GM12878 (cell line): Measurements from ENCODE around the gene AKAP17A.

ENCODE experiments used
- BHLHE40 ChIP-seq, 2 experiments: fragments of 450-650 bp in 1 of 2; IDR thresholded peaks; 2 replicates each; pipeline ENCODE4 v1.6.1; 2011 to 2017; ENCODE audit warnings: low read depth in 2 of 2, borderline replicate concordance in 1 of 2, improper control_type of control experiment in 1 of 2, low read length in 1 of 2, mild to moderate bottlenecking in 1 of 2
- CHD1 ChIP-seq: IDR thresholded peaks from 2 replicates; pipeline ENCODE4 v1.6.1; 2012; ENCODE audit warnings: low read depth, low read length, improper control_type of control experiment
- CHD2 ChIP-seq: IDR thresholded peaks from 2 replicates; pipeline ENCODE4 v1.6.1; 2011; ENCODE audit warnings: low read depth, low read length, improper control_type of control experiment, borderline replicate concordance
- CREM ChIP-seq: IDR thresholded peaks from 2 replicates; pipeline ENCODE4 v1.6.1; 2014; ENCODE audit warnings: antibody characterized with exemption, low read depth
- FOXK2 ChIP-seq: fragments of 450-650 bp; IDR thresholded peaks from 2 replicates; pipeline ENCODE4 v1.6.1; 2017; ENCODE audit warnings: mild to moderate bottlenecking, moderate library complexity
- PAX5 ChIP-seq: IDR thresholded peaks from 2 replicates; pipeline ENCODE4 v1.6.1; 2011; ENCODE audit warnings: low read depth, low read length, borderline replicate concordance
- POLR2AphosphoS5 ChIP-seq: IDR thresholded peaks from 2 replicates; pipeline ENCODE4 v1.6.1; 2011; ENCODE audit warnings: mild to moderate bottlenecking, low read length, inconsistent platforms
- RAD21 ChIP-seq: IDR thresholded peaks from 2 replicates; pipeline ENCODE4 v1.6.1; 2011; ENCODE audit warnings: mild to moderate bottlenecking, low read depth, low read length, moderate library complexity; ENCODE audit not compliant: insufficient read depth
- RFX5 ChIP-seq: IDR thresholded peaks from 2 replicates; pipeline ENCODE4 v1.6.1; 2011; ENCODE audit warnings: low read depth, low read length, improper control_type of control experiment
- SMARCA5 ChIP-seq: fragments of 450-650 bp; IDR thresholded peaks from 2 replicates; pipeline ENCODE4 v1.6.1; 2017; ENCODE audit warnings: mild to moderate bottlenecking
- SUZ12 ChIP-seq: fragments of 200-600 bp; sonication (generic); IDR thresholded peaks from one replicate; pipeline ENCODE4 v1.6.1; 2018; ENCODE audit warnings: antibody characterized with exemption, mild to moderate bottlenecking; ENCODE audit not compliant: unreplicated experiment
- TF ChIP-seq, protein P1 (sequence below), 3 experiments: IDR thresholded peaks in 2 of 3; conservative IDR thresholded peaks in 1 of 3; 2 replicates each; pipeline ENCODE4 v1.5.1; 2011; ENCODE audit warnings: low read depth in 3 of 3, low read length in 3 of 3, mild to moderate bottlenecking in 3 of 3, control low read depth in 2 of 3, moderate library complexity in 2 of 3, inconsistent platforms in 1 of 3, mixed read lengths in 1 of 3; ENCODE audit not compliant: control insufficient read depth in 2 of 3, insufficient read depth in 1 of 3; ENCODE audit errors: extremely low read depth in 1 of 3
- TF ChIP-seq, protein P2 (sequence below): IDR thresholded peaks from 2 replicates; pipeline ENCODE4 v1.6.1; 2012; ENCODE audit warnings: low read depth, low read length, improper control_type of control experiment

DNA sequence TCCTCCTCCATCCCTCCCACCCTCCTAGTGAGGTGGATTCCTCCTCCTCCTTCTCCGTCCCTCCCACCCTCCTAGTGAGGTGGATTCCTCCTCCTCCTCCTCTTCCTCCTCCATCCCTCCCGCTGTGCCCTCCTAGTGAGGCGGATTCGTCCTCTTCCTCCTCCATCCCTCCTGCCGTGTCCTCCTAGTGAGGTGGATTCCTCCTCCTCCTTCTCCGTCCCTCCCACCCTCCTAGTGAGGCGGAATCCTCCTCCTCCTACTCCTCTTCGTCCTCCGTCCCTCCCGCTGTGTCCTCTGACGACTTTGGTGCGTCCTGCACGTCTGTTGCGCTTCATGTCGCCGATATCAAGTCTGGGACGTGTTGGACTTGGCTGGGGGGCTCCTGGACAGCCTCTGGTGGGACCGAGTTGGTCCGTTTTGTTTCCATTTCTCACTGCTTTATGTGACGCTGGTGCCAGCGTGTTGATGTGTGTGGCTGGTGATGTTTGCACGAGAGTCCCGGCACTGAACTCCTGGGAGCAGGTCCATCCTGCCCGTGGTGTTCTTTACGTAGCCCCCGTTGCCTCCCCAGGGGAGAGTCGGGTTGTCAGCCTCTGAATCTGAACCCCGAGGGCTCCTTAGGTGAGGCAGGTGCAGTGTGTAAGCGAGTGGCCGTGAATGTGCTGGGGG lies 5.4 kb downstream of the AKAP17A start:
- TF ChIP-seq RFX5 (no peak), CREM (no peak), PAX5 (no peak), SMARCA5 (no peak), BHLHE40 (IDR thresholded peaks at IDR 0.05; ENCODE audit: borderline replicate concordance in 1 of 2, low read depth in 2 of 2, low read length in 1 of 2) (no peak), CHD2 (no peak), CHD1 (no peak), SUZ12 (no peak), FOXK2 (no peak), POLR2AphosphoS5 (no peak), RAD21 (no peak)
- TF ChIP-seq, protein P1, sequence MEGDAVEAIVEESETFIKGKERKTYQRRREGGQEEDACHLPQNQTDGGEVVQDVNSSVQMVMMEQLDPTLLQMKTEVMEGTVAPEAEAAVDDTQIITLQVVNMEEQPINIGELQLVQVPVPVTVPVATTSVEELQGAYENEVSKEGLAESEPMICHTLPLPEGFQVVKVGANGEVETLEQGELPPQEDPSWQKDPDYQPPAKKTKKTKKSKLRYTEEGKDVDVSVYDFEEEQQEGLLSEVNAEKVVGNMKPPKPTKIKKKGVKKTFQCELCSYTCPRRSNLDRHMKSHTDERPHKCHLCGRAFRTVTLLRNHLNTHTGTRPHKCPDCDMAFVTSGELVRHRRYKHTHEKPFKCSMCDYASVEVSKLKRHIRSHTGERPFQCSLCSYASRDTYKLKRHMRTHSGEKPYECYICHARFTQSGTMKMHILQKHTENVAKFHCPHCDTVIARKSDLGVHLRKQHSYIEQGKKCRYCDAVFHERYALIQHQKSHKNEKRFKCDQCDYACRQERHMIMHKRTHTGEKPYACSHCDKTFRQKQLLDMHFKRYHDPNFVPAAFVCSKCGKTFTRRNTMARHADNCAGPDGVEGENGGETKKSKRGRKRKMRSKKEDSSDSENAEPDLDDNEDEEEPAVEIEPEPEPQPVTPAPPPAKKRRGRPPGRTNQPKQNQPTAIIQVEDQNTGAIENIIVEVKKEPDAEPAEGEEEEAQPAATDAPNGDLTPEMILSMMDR (IDR thresholded peaks at IDR 0.05 in 2 of 3, conservative IDR thresholded peaks at IDR 0.05 in 1 of 3; ENCODE audit: control insufficient read depth in 2 of 3, extremely low read depth in 1 of 3, insufficient read depth in 1 of 3, low read depth in 3 of 3, low read length in 3 of 3), result no peak
- TF ChIP-seq, protein P2, sequence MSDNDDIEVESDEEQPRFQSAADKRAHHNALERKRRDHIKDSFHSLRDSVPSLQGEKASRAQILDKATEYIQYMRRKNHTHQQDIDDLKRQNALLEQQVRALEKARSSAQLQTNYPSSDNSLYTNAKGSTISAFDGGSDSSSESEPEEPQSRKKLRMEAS, result no peak
